Stomach (tissue), 4 donors: ENCODE data around the gene C19orf25.

Source experiments
- EP300 ChIP-seq: sonication (generic); formaldehyde crosslinking; IDR thresholded peaks from one replicate; pipeline ENCODE4 v1.6.1; 2017; ENCODE audit warnings: antibody characterized with exemption
- POLR2AphosphoS5 ChIP-seq, 3 donors: sonication (generic); formaldehyde crosslinking; IDR thresholded peaks; one replicate each; pipeline ENCODE4 v1.6.1; 2016; ENCODE audit warnings: antibody characterized with exemption in 3 of 3
- TF ChIP-seq, protein P1 (sequence below), 7 experiments: fragments of 450-650 bp in 4 of 7; fragments of 200-600 bp in 3 of 7; sonication (generic) in 3 of 7; IDR thresholded peaks; one replicate each; pipeline ENCODE4 v1.5.1; 2016 to 2019; ENCODE audit warnings: antibody characterized with exemption in 7 of 7, control low read depth in 2 of 7, mild to moderate bottlenecking in 1 of 7

DNA sequence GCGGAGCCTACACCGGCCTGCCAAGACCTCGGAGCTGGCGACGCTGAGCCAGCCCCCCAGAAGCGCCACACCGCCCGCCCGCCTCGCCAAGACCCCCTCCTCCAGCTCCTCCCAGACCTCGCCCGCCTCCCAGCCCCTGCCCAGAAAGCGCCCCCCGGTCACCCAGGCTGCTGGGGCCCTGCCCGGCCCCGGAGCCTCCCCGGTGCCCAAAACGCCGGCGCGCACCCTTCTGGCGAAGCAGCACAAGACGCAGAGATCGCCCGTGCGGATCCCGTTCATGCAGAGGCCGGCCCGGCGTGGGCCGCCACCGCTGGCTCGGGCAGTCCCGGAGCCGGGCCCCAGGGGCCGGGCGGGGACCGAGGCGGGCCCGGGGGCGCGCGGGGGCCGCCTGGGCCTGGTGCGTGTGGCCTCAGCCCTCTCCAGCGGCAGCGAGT lies 10.2 kb downstream of the C19orf25 start:
- TF ChIP-seq, protein P1, sequence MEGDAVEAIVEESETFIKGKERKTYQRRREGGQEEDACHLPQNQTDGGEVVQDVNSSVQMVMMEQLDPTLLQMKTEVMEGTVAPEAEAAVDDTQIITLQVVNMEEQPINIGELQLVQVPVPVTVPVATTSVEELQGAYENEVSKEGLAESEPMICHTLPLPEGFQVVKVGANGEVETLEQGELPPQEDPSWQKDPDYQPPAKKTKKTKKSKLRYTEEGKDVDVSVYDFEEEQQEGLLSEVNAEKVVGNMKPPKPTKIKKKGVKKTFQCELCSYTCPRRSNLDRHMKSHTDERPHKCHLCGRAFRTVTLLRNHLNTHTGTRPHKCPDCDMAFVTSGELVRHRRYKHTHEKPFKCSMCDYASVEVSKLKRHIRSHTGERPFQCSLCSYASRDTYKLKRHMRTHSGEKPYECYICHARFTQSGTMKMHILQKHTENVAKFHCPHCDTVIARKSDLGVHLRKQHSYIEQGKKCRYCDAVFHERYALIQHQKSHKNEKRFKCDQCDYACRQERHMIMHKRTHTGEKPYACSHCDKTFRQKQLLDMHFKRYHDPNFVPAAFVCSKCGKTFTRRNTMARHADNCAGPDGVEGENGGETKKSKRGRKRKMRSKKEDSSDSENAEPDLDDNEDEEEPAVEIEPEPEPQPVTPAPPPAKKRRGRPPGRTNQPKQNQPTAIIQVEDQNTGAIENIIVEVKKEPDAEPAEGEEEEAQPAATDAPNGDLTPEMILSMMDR (IDR thresholded peaks at IDR 0.05), result no peak
- TF ChIP-seq POLR2AphosphoS5 (IDR thresholded peaks at IDR 0.05) (no peak), EP300 (no peak)
